Upper lobe of left lung (tissue), 4 donors: Measurements from ENCODE around the gene KRT85.

Experiments used
- CTCF ChIP-seq, 6 experiments: fragments of 450-650 bp in 4 of 6; fragments of 200-600 bp in 2 of 6; sonication (generic) in 2 of 6; IDR thresholded peaks; one replicate each; pipeline ENCODE4 v1.5.1; 2016 to 2019; ENCODE audit warnings: antibody characterized with exemption in 6 of 6
- POLR2A ChIP-seq, 4 donors: fragments of 450-650 bp; IDR thresholded peaks; one replicate each; pipeline ENCODE4 v1.5.1; 2016 to 2017; ENCODE audit warnings: antibody characterized with exemption in 4 of 4, mild to moderate bottlenecking in 2 of 4

- peak; percentile 45 to 89 (median 77) for TF ChIP-seq CTCF (IDR thresholded peaks at IDR 0.05)
- TF ChIP-seq POLR2A (IDR thresholded peaks at IDR 0.05): no peak
Measured at GRCh38 chr12:52327052-52327829, 40.0 kb downstream of the KRT85 start.
